HepG2 (cell line): ENCODE data around the gene DUSP8. TPM values are rescaled to one million over a fixed set of nuclear protein-coding genes. Genes with fewer than 3 reads are reported as not detected.

Source experiments
- ATAC-seq: fragments of 200-7000 bp; cut with Tn5 transposase; 3 replicates; pipeline ENCODE4 v1.9.1; 2020; ENCODE audit warnings: mild to moderate bottlenecking, moderate library complexity
- BruUV-seq: library from RNA; stranded (reverse); fragments of 400-500 nt; replicated peaks from 2 replicates; lab custom pipeline; 2021; lab: Mats Ljungman, UMichigan
- CTCF ChIA-PET: fragments of 300-600 bp; formaldehyde crosslinking; extraction: SDS; loops from one replicate; lab custom pipeline; 2021; ENCODE audit warnings: low total read pairs, inconsistent platforms, low intra/inter-chr PET ratio; lab: Yijun Ruan, JAX
- POLR2A ChIA-PET: fragments of 350-600 bp; sonication (Branson Sonifier 250); formaldehyde crosslinking; loops from one replicate; lab custom pipeline; 2020; ENCODE audit warnings: antibody characterized with exemption, inconsistent platforms; lab: Yijun Ruan, JAX
- DNase-seq: peaks from one replicate; pipeline ENCODE4 v3.0.0-alpha.2; 2015; ENCODE audit warnings: low spot score
- FAIRE-seq: peaks from 3 replicates; lab custom pipeline; 2011; peaks lifted over from hg19 to GRCh38; lab: Jason Lieb, UNC
- H2AFZ ChIP-seq: one replicate; pipeline ENCODE4 v1.6.1; 2011; ENCODE audit warnings: low read length, inconsistent platforms
- H3K27ac ChIP-seq: fragments of 300-600 bp; 3 replicates; pipeline ENCODE4 v1.8.0; 2011; ENCODE audit warnings: mixed run types, mild to moderate bottlenecking, mixed read lengths, low read length, inconsistent platforms; ENCODE audit not compliant: insufficient read depth; ENCODE audit errors: extremely low read length
- H3K27me3 ChIP-seq, 2 experiments: fragments of 200-600 bp in 1 of 2; 2 replicates in 1 of 2; 3 replicates in 1 of 2; pipeline versions ENCODE4 v1.6.0 to v1.8.0; 2011; ENCODE audit warnings: low read length in 2 of 2, mild to moderate bottlenecking in 2 of 2, moderate library complexity in 2 of 2, inconsistent platforms in 1 of 2; ENCODE audit not compliant: insufficient read depth in 2 of 2, control insufficient read depth in 1 of 2
- H3K36me3 ChIP-seq, 2 experiments: fragments of 200-600 bp in 1 of 2; replicated peaks in 1 of 2; 2 replicates in 1 of 2; 3 replicates in 1 of 2; pipeline versions ENCODE4 v1.5.1 to v1.8.0; 2011; ENCODE audit warnings: low read length in 2 of 2, inconsistent platforms in 1 of 2; ENCODE audit not compliant: insufficient read depth in 2 of 2, control insufficient read depth in 1 of 2
- H3K4me1 ChIP-seq: 2 replicates; pipeline ENCODE4 v1.5.1; 2012; ENCODE audit warnings: low read length, inconsistent platforms; ENCODE audit not compliant: insufficient read depth
- H3K4me2 ChIP-seq: 2 replicates; pipeline ENCODE4 v1.6.0; 2011; ENCODE audit warnings: low read depth, low read length, inconsistent platforms
- H3K4me3 ChIP-seq, 3 experiments: fragments of 200-600 bp in 1 of 3; sonication (generic), shearing (Covaris generic) in 1 of 3; replicated peaks in 1 of 3; 2 replicates each; pipeline ENCODE4 v1.5.1; 2011 to 2016; ENCODE audit warnings: low read length in 3 of 3, inconsistent platforms in 2 of 3, low read depth in 2 of 3, mild to moderate bottlenecking in 2 of 3, control low read depth in 1 of 3, mixed read lengths in 1 of 3; ENCODE audit not compliant: insufficient read depth in 1 of 3
- H3K79me2 ChIP-seq: one replicate; pipeline ENCODE4 v1.6.1; 2011; ENCODE audit warnings: low read length, inconsistent platforms; ENCODE audit not compliant: insufficient read depth
- H3K9ac ChIP-seq: 2 replicates; pipeline ENCODE4 v1.6.0; 2011; ENCODE audit warnings: mild to moderate bottlenecking, low read depth, low read length, inconsistent platforms; ENCODE audit not compliant: insufficient read depth
- H3K9me3 ChIP-seq: 2 replicates; pipeline ENCODE4 v1.5.1; 2012; ENCODE audit warnings: mild to moderate bottlenecking, low read length
- H4K20me1 ChIP-seq: 2 replicates; pipeline ENCODE4 v1.6.0; 2011; ENCODE audit warnings: inconsistent platforms, mild to moderate bottlenecking, low read length, moderate library complexity; ENCODE audit not compliant: insufficient read depth
- ADNP ChIP-seq: sonication (generic); formaldehyde crosslinking; IDR thresholded peaks from 2 replicates; pipeline ENCODE4 v1.4.0; 2020; ENCODE audit warnings: missing genetic modification reagents
- ATRX ChIP-seq: sonication (generic); formaldehyde crosslinking; IDR thresholded peaks from 2 replicates; pipeline ENCODE4 v1.4.0; 2020; ENCODE audit warnings: missing genetic modification reagents, borderline replicate concordance
- HHEX ChIP-seq: IDR thresholded peaks from 2 replicates; pipeline ENCODE4 v1.6.1; 2016; ENCODE audit warnings: control low read depth
- HMG20B ChIP-seq: conservative IDR thresholded peaks from 2 replicates; pipeline ENCODE4 v1.6.1; 2016; ENCODE audit warnings: missing genetic modification reagents, missing compliant biosample characterization
- MATR3 ChIP-seq: sonication (generic); formaldehyde crosslinking; IDR thresholded peaks from 2 replicates; pipeline ENCODE4 v1.4.0; 2020; ENCODE audit warnings: missing genetic modification reagents
- MYPOP ChIP-seq: sonication (generic); formaldehyde crosslinking; IDR thresholded peaks from 2 replicates; pipeline ENCODE4 v1.8.1; 2023; ENCODE audit warnings: mild to moderate bottlenecking, moderate library complexity, missing genetic modification reagents
- NCOA2 ChIP-seq: sonication (generic); formaldehyde crosslinking; IDR thresholded peaks from 2 replicates; pipeline ENCODE4 v1.8.0; 2022; ENCODE audit warnings: inconsistent platforms
- SALL1 ChIP-seq: sonication (generic); formaldehyde crosslinking; IDR thresholded peaks from 2 replicates; pipeline ENCODE4 v1.8.0; 2022; ENCODE audit warnings: mild to moderate bottlenecking, missing genetic modification reagents
- ZBED4 ChIP-seq: sonication (generic); formaldehyde crosslinking; IDR thresholded peaks from 2 replicates; pipeline ENCODE4 v1.4.0; 2020; ENCODE audit warnings: missing genetic modification reagents, borderline replicate concordance
- ZBTB49 ChIP-seq: sonication (generic); formaldehyde crosslinking; IDR thresholded peaks from 2 replicates; pipeline ENCODE4 v1.4.0; 2020; ENCODE audit warnings: missing genetic modification reagents, borderline replicate concordance
- ZHX1 ChIP-seq: sonication (generic); formaldehyde crosslinking; IDR thresholded peaks from 2 replicates; pipeline ENCODE4 v1.8.1; 2022; ENCODE audit warnings: low read depth, mild to moderate bottlenecking, missing genetic modification reagents
- ZNF367 ChIP-seq: sonication (generic); formaldehyde crosslinking; IDR thresholded peaks from 2 replicates; pipeline ENCODE4 v1.4.0; 2020; ENCODE audit warnings: missing genetic modification reagents, borderline replicate concordance
- ZNF383 ChIP-seq: sonication (generic); formaldehyde crosslinking; IDR thresholded peaks from 2 replicates; pipeline ENCODE4 v1.4.0; 2020; ENCODE audit warnings: missing genetic modification reagents, mild to moderate bottlenecking, borderline replicate concordance
- ZNF501 ChIP-seq: sonication (generic); formaldehyde crosslinking; IDR thresholded peaks from 2 replicates; pipeline ENCODE4 v1.5.1; 2020; ENCODE audit warnings: mild to moderate bottlenecking, moderate library complexity, missing genetic modification reagents
- WGBS: methylation state at CpG from one replicate; pipeline ENCODE4 v1.1.6; 2017; ENCODE audit warnings: low lambda C conversion rate; 5-methylcytosine and 5-hydroxymethylcytosine counted together
- in situ Hi-C: cut with HindIII; loops from 2 replicates; pipeline ENCODE4 v1.10.0; 2017; ENCODE audit warnings: low pct_unique_long_range_greater_than_20kb; ENCODE audit not compliant: extremely low pct_ligation_motif_present
- intact Hi-C: fragments of 100-400 bp; cut with micrococcal nuclease; formaldehyde crosslinking; loops from one replicate; pipeline ENCODE4 v1.10.0; 2022; ENCODE audit not compliant: unreplicated experiment
- polyA plus RNA-seq, 8 experiments: library from polyadenylated mRNA; depleted of rRNA in 3 of 8; stranded (reverse) in 7 of 8; unstranded in 1 of 8; fragments of >200 nt; fragmentation: Illumina TruSeq in 4 of 8; extraction: Trizol in 4 of 8; gene quantifications; 2 replicates each; pipeline versions ENCODE4 v1.2.1 to v1.2.3, GENCODE V29; 2011 to 2016; ENCODE audit warnings: low read depth in 4 of 8, missing spikeins in 1 of 8, mixed read lengths in 1 of 8; ENCODE audit not compliant: insufficient read depth in 1 of 8
- total RNA-seq, 5 experiments: library from RNA; depleted of rRNA; stranded (reverse); fragments of >200 nt; fragmentation: Illumina TruSeq; extraction: Trizol; gene quantifications; 2 replicates each; pipeline ENCODE4 v1.2.3, GENCODE V29; 2016; ENCODE audit warnings: low read depth in 1 of 5

DUSP8 gene
- total and polyA plus RNA-seq, 2 of the 13 experiments (the other 11 are each of a cell fraction or from before 2014, with no cell fraction given), result 1.8 to 8.0 TPM

GRCh38 chr11:1567052-1567720 lies 4.9 kb downstream of the DUSP8 start:
- POLR2A ChIA-PET, result interaction anchor here (0.7 kb wide), 1 partner anchor 22 kb away, joined by 3 read pairs; no protein-coding TSS in a partner anchor
- ATAC-seq (peak; percentile 6; the same call in 2 of the 3 replicates), FAIRE-seq (no peak)
- TF ChIP-seq NCOA2 (CRISPR knock-in tag), result no peak
- no peak for TF ChIP-seq ZNF367 (CRISPR knock-in tag)
- no peak for TF ChIP-seq ZBED4 (CRISPR knock-in tag)
- no peak for TF ChIP-seq HMG20B (CRISPR knock-in tag)
- 0 out of 2 replicates have a peak, but pooled peaks have one; percentile 46 for TF ChIP-seq ZNF501
- no peak for TF ChIP-seq ATRX
- no peak for TF ChIP-seq HHEX (CRISPR knock-in tag)
- TF ChIP-seq ZHX1 (CRISPR knock-in tag), result no peak
- TF ChIP-seq SALL1 (CRISPR knock-in tag), result 0 out of 2 replicates have a peak, but pooled peaks have one; percentile 9
- TF ChIP-seq ADNP, result no peak
- no peak for TF ChIP-seq ZBTB49
- TF ChIP-seq MYPOP, result no peak
- TF ChIP-seq ZNF383 (CRISPR knock-in tag), result no peak
- no peak for TF ChIP-seq MATR3 (CRISPR knock-in tag)

More at GRCh38 chr11:1567052-1567720, 4.9 kb downstream of the DUSP8 start:
- H3K4me3 ChIP-seq, result no peak overlapping the region
- peaks cover 0 to 1% of the 10 kb centered on the region in 2 experiments; a peak in 1 of 5 replicates for H3K36me3 ChIP-seq
- no peaks in the 10 kb centered on the region for H3K27me3 ChIP-seq
- H3K79me2 ChIP-seq, result no peaks in the 10 kb centered on the region
- in situ Hi-C loops (no loop called here), intact Hi-C loops (no loop called here)
- CTCF ChIA-PET, result no interaction called here
- H3K27ac ChIP-seq, result no peak overlapping the region
- H3K9ac ChIP-seq, result no peak overlapping the region
- H2AFZ ChIP-seq, result no peak overlapping the region
- BruUV-seq, result no TSS peak
- no peak overlapping the region for H3K4me2 ChIP-seq
- DNase-seq, result no peak
- WGBS, result no CpG with 5 or more reads among the region's 13 CpGs
- H4K20me1 ChIP-seq, result peaks cover 35% of the 10 kb centered on the region; the same call in 1 of the 2 replicates
- H3K4me1 ChIP-seq, result peaks cover 32% of the 10 kb centered on the region
- no peaks in the 10 kb centered on the region for H3K9me3 ChIP-seq
